Liver (tissue), 9 donors: ENCODE results near the gene NCR2. TPM values are rescaled to one million over a fixed set of nuclear protein-coding genes. Genes with fewer than 3 reads are reported as not detected.

Experiments used
- DNase-seq: peaks from one replicate; pipeline ENCODE4 v3.0.0-alpha.2; 2017; ENCODE audit warnings: low spot score
- H3K27ac ChIP-seq, 2 donors: one replicate each; pipeline ENCODE4 v1.7.0; 2013; ENCODE audit warnings: inconsistent platforms in 2 of 2, low read length in 2 of 2, control low read depth in 1 of 2, low read depth in 1 of 2, mild to moderate bottlenecking in 1 of 2
- H3K27me3 ChIP-seq, 4 donors: one replicate each; pipeline versions ENCODE4 v1.6.1 to v1.7.0; 2013; ENCODE audit warnings: low read length in 3 of 4, inconsistent platforms in 1 of 4, mild to moderate bottlenecking in 1 of 4, moderate library complexity in 1 of 4; ENCODE audit not compliant: control insufficient read depth in 4 of 4, insufficient read depth in 4 of 4
- H3K36me3 ChIP-seq, 4 donors: one replicate each; pipeline versions ENCODE4 v1.6.1 to v1.7.0; 2013; ENCODE audit warnings: low read length in 3 of 4, mild to moderate bottlenecking in 3 of 4, low read depth in 1 of 4, moderate library complexity in 1 of 4; ENCODE audit not compliant: control insufficient read depth in 4 of 4, insufficient read depth in 3 of 4
- H3K4me1 ChIP-seq, 4 donors: one replicate each; pipeline versions ENCODE4 v1.6.1 to v1.7.0; 2013; ENCODE audit warnings: low read length in 3 of 4, mild to moderate bottlenecking in 3 of 4, moderate library complexity in 1 of 4; ENCODE audit not compliant: control insufficient read depth in 4 of 4, insufficient read depth in 4 of 4
- H3K4me3 ChIP-seq, 3 donors: one replicate each; pipeline versions ENCODE4 v1.6.1 to v1.7.0; 2013; ENCODE audit warnings: low read length in 3 of 3, control low read depth in 1 of 3, low read depth in 1 of 3, mild to moderate bottlenecking in 1 of 3
- H3K9ac ChIP-seq, 2 donors: one replicate each; pipeline ENCODE4 v1.7.0; 2013; ENCODE audit warnings: low read length in 2 of 2, mild to moderate bottlenecking in 2 of 2, moderate library complexity in 2 of 2, control low read depth in 1 of 2, low read depth in 1 of 2
- H3K9me3 ChIP-seq, 4 donors: one replicate each; pipeline versions ENCODE4 v1.6.1 to v1.7.0; 2013; ENCODE audit warnings: low read length in 3 of 4; ENCODE audit not compliant: control insufficient read depth in 4 of 4
- EGR1 ChIP-seq, 2 donors: IDR thresholded peaks; 2 replicates each; pipeline ENCODE4 v1.6.1; 2016 to 2018; ENCODE audit warnings: antibody characterized with exemption in 2 of 2, low read depth in 2 of 2
- GABPA ChIP-seq, 2 donors: IDR thresholded peaks in 1 of 2; conservative IDR thresholded peaks in 1 of 2; 2 replicates each; pipeline ENCODE4 v1.6.1; 2016; ENCODE audit warnings: antibody characterized with exemption in 2 of 2, mild to moderate bottlenecking in 1 of 2, moderate library complexity in 1 of 2
- HNF4A ChIP-seq, 2 donors: conservative IDR thresholded peaks; 2 replicates each; pipeline ENCODE4 v1.6.1; 2016; ENCODE audit warnings: antibody characterized with exemption in 2 of 2, mild to moderate bottlenecking in 2 of 2
- HNF4G ChIP-seq: IDR thresholded peaks from 2 replicates; pipeline ENCODE4 v1.6.1; 2016; ENCODE audit warnings: antibody characterized with exemption
- JUND ChIP-seq, 2 donors: IDR thresholded peaks; 2 replicates each; pipeline ENCODE4 v1.6.1; 2016; ENCODE audit warnings: antibody characterized with exemption in 2 of 2
- NR2F2 ChIP-seq: IDR thresholded peaks from 2 replicates; pipeline ENCODE4 v1.6.1; 2016; ENCODE audit warnings: antibody characterized with exemption
- RAD21 ChIP-seq, 2 donors: IDR thresholded peaks; 2 replicates each; pipeline ENCODE4 v1.6.1; 2016; ENCODE audit warnings: antibody characterized with exemption in 2 of 2, mild to moderate bottlenecking in 2 of 2
- RXRA ChIP-seq, 2 donors: IDR thresholded peaks; 2 replicates each; pipeline ENCODE4 v1.6.1; 2017 to 2018; ENCODE audit warnings: antibody characterized with exemption in 2 of 2, mild to moderate bottlenecking in 1 of 2
- SP1 ChIP-seq: IDR thresholded peaks from 2 replicates; pipeline ENCODE4 v1.6.1; 2018; ENCODE audit warnings: antibody characterized with exemption, mild to moderate bottlenecking
- TAF1 ChIP-seq: conservative IDR thresholded peaks from 2 replicates; pipeline ENCODE4 v1.6.1; 2016; ENCODE audit warnings: antibody characterized with exemption, mild to moderate bottlenecking
- WGBS: extraction: QIAGEN DNeasy Blood & Tissue Kit; methylation state at CpG from one replicate; pipeline ENCODE4 v1.1.7; 2013; 5-methylcytosine and 5-hydroxymethylcytosine counted together
- polyA plus RNA-seq, 2 donors: library from polyadenylated mRNA; stranded (reverse) in 1 of 2; unstranded in 1 of 2; fragments of 200-250 nt in 1 of 2; fragments of >200 nt in 1 of 2; fragmentation: Nextera tagmentation in 1 of 2; extraction: Ambion mirVana in 1 of 2; gene quantifications; one replicate each; pipeline versions ENCODE4 v1.2.1 to v1.2.3, GENCODE V29; 2013 to 2015
- total RNA-seq, 2 donors: library from RNA; depleted of rRNA; stranded (reverse); fragments of >200 nt; gene quantifications; one replicate each; pipeline ENCODE4 v1.2.3, GENCODE V29; 2014
- TF ChIP-seq, protein P1 (sequence below): IDR thresholded peaks from 2 replicates; pipeline ENCODE4 v1.6.1; 2016; ENCODE audit warnings: antibody characterized with exemption, mild to moderate bottlenecking
- TF ChIP-seq, protein P2 (sequence below): fragments of 150-350 bp; IDR thresholded peaks from 2 replicates; pipeline ENCODE4 v1.5.1; 2017; ENCODE audit warnings: improper control_type of control experiment, low read depth, low read length; ENCODE audit not compliant: missing input control
- donor health status: healthy.
- donor health status: healthy.
- donor health status: healthy.
- donor health status: healthy.
- donor health status: healthy.

The NCR2 gene
- total and polyA plus RNA-seq, 4 donors, result not detected

DNA sequence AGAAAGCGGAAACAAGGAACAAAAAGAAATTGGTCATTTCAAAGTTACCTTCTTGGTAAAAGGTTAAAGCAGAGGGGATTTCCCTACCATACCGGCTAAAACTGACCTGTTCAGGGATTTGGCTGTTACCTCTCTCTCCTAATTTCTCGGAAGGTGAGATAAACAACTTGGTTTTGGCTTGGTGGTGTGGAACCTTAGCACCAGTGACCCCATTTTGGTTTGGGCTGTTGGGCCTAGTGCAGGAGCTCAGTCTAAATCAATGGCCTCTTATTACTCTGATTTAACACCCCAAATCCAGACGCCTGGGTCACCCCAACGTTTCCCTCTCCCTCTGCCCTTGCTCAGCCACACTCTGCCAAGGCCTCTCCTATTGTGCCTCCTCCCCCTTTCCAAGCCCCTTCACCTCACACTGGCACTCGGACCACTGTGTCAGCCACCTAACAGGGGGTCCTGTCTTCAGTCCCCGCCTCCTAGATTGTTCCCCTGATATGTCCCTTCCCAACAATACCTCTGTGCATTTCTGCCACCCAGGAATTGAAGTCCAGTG lies 8.3 kb downstream of the NCR2 start:
- DNase-seq, result no peak
- Histone ChIP-seq H3K9ac (no peak overlapping the region), H3K27ac (no peak overlapping the region), H3K9me3 (peaks cover 0 to 4% (median 0%) of the 10 kb centered on the region in 4 donors), H3K27me3 (peaks cover 0 to 3% (median 1%) of the 10 kb centered on the region in 4 donors), H3K36me3 (no peaks in the 10 kb centered on the region), H3K4me3 (no peak overlapping the region), H3K4me1 (no peaks in the 10 kb centered on the region)
- 84% methylated on average over 7 of the region's 7 CpGs for WGBS
- no peak for TF ChIP-seq NR2F2
- no peak for TF ChIP-seq RXRA (IDR thresholded peaks at IDR 0.05)
- no peak for TF ChIP-seq GABPA (IDR thresholded peaks at IDR 0.05 in 1 of 2, conservative IDR thresholded peaks at IDR 0.05 in 1 of 2)
- TF ChIP-seq JUND (IDR thresholded peaks at IDR 0.05), result no peak
- TF ChIP-seq, protein P1, sequence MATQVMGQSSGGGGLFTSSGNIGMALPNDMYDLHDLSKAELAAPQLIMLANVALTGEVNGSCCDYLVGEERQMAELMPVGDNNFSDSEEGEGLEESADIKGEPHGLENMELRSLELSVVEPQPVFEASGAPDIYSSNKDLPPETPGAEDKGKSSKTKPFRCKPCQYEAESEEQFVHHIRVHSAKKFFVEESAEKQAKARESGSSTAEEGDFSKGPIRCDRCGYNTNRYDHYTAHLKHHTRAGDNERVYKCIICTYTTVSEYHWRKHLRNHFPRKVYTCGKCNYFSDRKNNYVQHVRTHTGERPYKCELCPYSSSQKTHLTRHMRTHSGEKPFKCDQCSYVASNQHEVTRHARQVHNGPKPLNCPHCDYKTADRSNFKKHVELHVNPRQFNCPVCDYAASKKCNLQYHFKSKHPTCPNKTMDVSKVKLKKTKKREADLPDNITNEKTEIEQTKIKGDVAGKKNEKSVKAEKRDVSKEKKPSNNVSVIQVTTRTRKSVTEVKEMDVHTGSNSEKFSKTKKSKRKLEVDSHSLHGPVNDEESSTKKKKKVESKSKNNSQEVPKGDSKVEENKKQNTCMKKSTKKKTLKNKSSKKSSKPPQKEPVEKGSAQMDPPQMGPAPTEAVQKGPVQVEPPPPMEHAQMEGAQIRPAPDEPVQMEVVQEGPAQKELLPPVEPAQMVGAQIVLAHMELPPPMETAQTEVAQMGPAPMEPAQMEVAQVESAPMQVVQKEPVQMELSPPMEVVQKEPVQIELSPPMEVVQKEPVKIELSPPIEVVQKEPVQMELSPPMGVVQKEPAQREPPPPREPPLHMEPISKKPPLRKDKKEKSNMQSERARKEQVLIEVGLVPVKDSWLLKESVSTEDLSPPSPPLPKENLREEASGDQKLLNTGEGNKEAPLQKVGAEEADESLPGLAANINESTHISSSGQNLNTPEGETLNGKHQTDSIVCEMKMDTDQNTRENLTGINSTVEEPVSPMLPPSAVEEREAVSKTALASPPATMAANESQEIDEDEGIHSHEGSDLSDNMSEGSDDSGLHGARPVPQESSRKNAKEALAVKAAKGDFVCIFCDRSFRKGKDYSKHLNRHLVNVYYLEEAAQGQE, result no peak
- TF ChIP-seq, protein P2, sequence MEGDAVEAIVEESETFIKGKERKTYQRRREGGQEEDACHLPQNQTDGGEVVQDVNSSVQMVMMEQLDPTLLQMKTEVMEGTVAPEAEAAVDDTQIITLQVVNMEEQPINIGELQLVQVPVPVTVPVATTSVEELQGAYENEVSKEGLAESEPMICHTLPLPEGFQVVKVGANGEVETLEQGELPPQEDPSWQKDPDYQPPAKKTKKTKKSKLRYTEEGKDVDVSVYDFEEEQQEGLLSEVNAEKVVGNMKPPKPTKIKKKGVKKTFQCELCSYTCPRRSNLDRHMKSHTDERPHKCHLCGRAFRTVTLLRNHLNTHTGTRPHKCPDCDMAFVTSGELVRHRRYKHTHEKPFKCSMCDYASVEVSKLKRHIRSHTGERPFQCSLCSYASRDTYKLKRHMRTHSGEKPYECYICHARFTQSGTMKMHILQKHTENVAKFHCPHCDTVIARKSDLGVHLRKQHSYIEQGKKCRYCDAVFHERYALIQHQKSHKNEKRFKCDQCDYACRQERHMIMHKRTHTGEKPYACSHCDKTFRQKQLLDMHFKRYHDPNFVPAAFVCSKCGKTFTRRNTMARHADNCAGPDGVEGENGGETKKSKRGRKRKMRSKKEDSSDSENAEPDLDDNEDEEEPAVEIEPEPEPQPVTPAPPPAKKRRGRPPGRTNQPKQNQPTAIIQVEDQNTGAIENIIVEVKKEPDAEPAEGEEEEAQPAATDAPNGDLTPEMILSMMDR, result no peak
- TF ChIP-seq TAF1, result no peak
- TF ChIP-seq RAD21 (IDR thresholded peaks at IDR 0.05), result no peak
- no peak for TF ChIP-seq SP1
- TF ChIP-seq HNF4A (conservative IDR thresholded peaks at IDR 0.05), result no peak
- no peak for TF ChIP-seq EGR1 (IDR thresholded peaks at IDR 0.05; ENCODE audit: low read depth in 2 of 2)
- no peak for TF ChIP-seq HNF4G

DNA sequence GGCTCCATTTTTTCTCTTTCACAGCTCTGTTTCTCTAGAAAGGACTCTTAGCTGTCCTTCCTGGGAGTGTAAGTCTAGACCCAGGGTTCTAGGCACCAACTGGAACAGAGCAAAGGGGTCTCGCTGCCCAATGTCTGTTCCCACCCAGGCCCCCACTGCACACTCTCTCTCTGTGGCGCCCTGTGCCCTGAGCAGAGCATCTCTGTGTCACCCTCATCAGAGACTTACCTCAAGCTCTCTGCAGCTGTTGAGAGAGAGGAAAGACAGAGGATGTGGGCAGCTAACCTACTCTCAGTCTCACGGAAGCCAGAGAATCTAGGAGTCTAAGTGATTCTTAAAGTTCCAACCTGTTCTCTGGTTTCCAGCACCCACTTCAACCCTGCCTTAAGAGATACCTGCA lies 9.5 kb downstream of the NCR2 start:
- TF ChIP-seq HNF4A (conservative IDR thresholded peaks at IDR 0.05) (no peak), EGR1 (IDR thresholded peaks at IDR 0.05; ENCODE audit: low read depth in 2 of 2) (no peak)
- TF ChIP-seq, protein P1, result no peak
- Histone ChIP-seq H3K4me3 (no peak overlapping the region), H3K36me3 (no peaks in the 10 kb centered on the region), H3K9me3 (peaks cover 0 to 4% (median 0%) of the 10 kb centered on the region in 4 donors), H3K27me3 (peaks cover 0 to 3% (median 1%) of the 10 kb centered on the region in 4 donors), H3K9ac (no peak overlapping the region), H3K4me1 (no peaks in the 10 kb centered on the region), H3K27ac (no peak overlapping the region)
- DNase-seq, result no peak
- WGBS, result 79% methylated on average over 3 of the region's 3 CpGs
